Measurements from ENCODE around the gene VEGFB.

VEGFB gene

GRCh38 chr11:64211181-64211872 is 23.1 kb upstream of the VEGFB start:
- no peak for DNase-seq (ENCODE audit: low spot score)

GRCh38 chr11:64216879-64217278 is 17.5 kb upstream of the VEGFB start:
- no peak for DNase-seq (ENCODE audit: low spot score)

- DNase-seq (ENCODE audit: low spot score) = no peak
Observed at GRCh38 chr11:64218628-64219353, 15.6 kb upstream of the VEGFB start.

GRCh38 chr11:64219354-64219684 is 15.1 kb upstream of the VEGFB start:
- no peak for DNase-seq (ENCODE audit: low spot score)

GRCh38 chr11:64219755-64220154 is 14.6 kb upstream of the VEGFB start:
- no peak for DNase-seq (ENCODE audit: low spot score)

- no peak for DNase-seq (ENCODE audit: low spot score)
Observed at GRCh38 chr11:64220271-64220670, 14.1 kb upstream of the VEGFB start.

GRCh38 chr11:64220798-64221197 is 13.6 kb upstream of the VEGFB start:
- DNase-seq (ENCODE audit: low spot score) = no peak

GRCh38 chr11:64222651-64223000 is 11.8 kb upstream of the VEGFB start:
- DNase-seq (ENCODE audit: low spot score) = no peak

- DNase-seq (ENCODE audit: low spot score) = no peak
Observed at GRCh38 chr11:64223001-64223651, 11.3 kb upstream of the VEGFB start.

- DNase-seq (ENCODE audit: low spot score) = no peak
Observed at GRCh38 chr11:64224151-64224890, 10.1 kb upstream of the VEGFB start.

GRCh38 chr11:64224891-64225607 is 9.3 kb upstream of the VEGFB start:
- no peak for DNase-seq (ENCODE audit: low spot score)

- peak; percentile 95 for DNase-seq (ENCODE audit: low spot score)
Observed at GRCh38 chr11:64225608-64226506, 8.5 kb upstream of the VEGFB start, which contains the start of the genes NUDT22 and TRPT1. NUDT22 (plus strand) TSS chr11:64226274; CDS start chr11:64226653, 379 bp downstream. TRPT1 (minus strand) TSS chr11:64226186; CDS start chr11:64225860, 326 bp downstream.

GRCh38 chr11:64226507-64227051 is 7.8 kb upstream of the VEGFB start:
- DNase-seq (ENCODE audit: low spot score) = peak; percentile 43

- DNase-seq (ENCODE audit: low spot score) = no peak
Observed at GRCh38 chr11:64227405-64227956, 6.9 kb upstream of the VEGFB start.

GRCh38 chr11:64229090-64229743 is 5.2 kb upstream of the VEGFB start:
- DNase-seq (ENCODE audit: low spot score) = no peak

- no peak for DNase-seq (ENCODE audit: low spot score)
Observed at GRCh38 chr11:64229744-64230170, 4.6 kb upstream of the VEGFB start.

- peak; percentile 81 for DNase-seq (ENCODE audit: low spot score)
Observed at GRCh38 chr11:64230171-64230984, 4.0 kb upstream of the VEGFB start, which contains the start of gene DNAJC4. DNAJC4 (plus strand) TSS chr11:64230548; CDS start chr11:64230855, 307 bp downstream.

GRCh38 chr11:64230985-64231365 is 3.4 kb upstream of the VEGFB start:
- DNase-seq (ENCODE audit: low spot score) = no peak

GRCh38 chr11:64231546-64231945 is 2.8 kb upstream of the VEGFB start:
- no peak for DNase-seq (ENCODE audit: low spot score)
